ENCODE results near the gene EXOSC5. TPM values are rescaled to one million over a fixed set of nuclear protein-coding genes. Genes with fewer than 3 reads are reported as not detected.
"Not testable (repeated sequence)": the region's sequence is repeated elsewhere in the genome, so short reads cannot be mapped to it uniquely, and the experiment has no call there.

The EXOSC5 gene
- total RNA-seq, 2 donors from 2014 or later, result 4.3 to 22.8 TPM

- WGBS, 2 donors, result 90 to 97% methylated on average over 13 to 19 of the region's 19 CpGs
- Histone ChIP-seq H3K27ac (no peak overlapping the region), H3K4me1 (peaks cover 7% of the 10 kb centered on the region), H3K4me3 (no peak overlapping the region), H3K27me3 (no peaks in the 10 kb centered on the region), H3K36me3 (replicated peaks in 1 of 2; ENCODE audit: insufficient read depth in 1 of 2, low read depth in 2 of 2) (peaks cover 0 to 6% of the 10 kb centered on the region in 2 donors), H3K9me3 (no peaks in the 10 kb centered on the region)
- ATAC-seq (no peak), DNase-seq (peak in 1 of 4 donors; percentile 2)
- TF ChIP-seq POLR2A (IDR thresholded peaks at IDR 0.05) (peak in 1 of 3 donors; percentile 4), CTCF (IDR thresholded peaks at IDR 0.05) (no peak)
- intact Hi-C loops (cut with DNase I), result loop anchor here (10.0 kb wide), 1 partner anchor 111 kb away; no protein-coding TSS in a partner anchor
Observed at GRCh38 chr19:41435936-41436673, 38.9 kb upstream of the EXOSC5 start.

- H3K27me3 ChIP-seq; H3K36me3 ChIP-seq (replicated peaks in 1 of 2; ENCODE audit: insufficient read depth in 1 of 2, low read depth in 2 of 2); DNase-seq; H3K9me3 ChIP-seq; ATAC-seq; H3K4me3 ChIP-seq; H3K4me1 ChIP-seq; H3K27ac ChIP-seq: not testable (repeated sequence)
- WGBS, 2 donors, result 88 to 96% methylated on average over 5 to 11 of the region's 11 CpGs
- intact Hi-C loops (cut with DNase I), result loop anchor here (10.0 kb wide), 1 partner anchor 111 kb away; no protein-coding TSS in a partner anchor
Observed at GRCh38 chr19:41435376-41435775, 38.2 kb upstream of the EXOSC5 start.

GRCh38 chr19:41434450-41434849 is 37.3 kb upstream of the EXOSC5 start:
- Histone ChIP-seq H3K4me3 (no peak overlapping the region), H3K27me3 (no peaks in the 10 kb centered on the region), H3K9me3 (no peaks in the 10 kb centered on the region), H3K36me3 (replicated peaks in 1 of 2; ENCODE audit: insufficient read depth in 1 of 2, low read depth in 2 of 2) (peaks cover 0 to 6% of the 10 kb centered on the region in 2 donors), H3K27ac (no peak overlapping the region), H3K4me1 (peaks cover 7% of the 10 kb centered on the region)
- no peak for TF ChIP-seq POLR2A (IDR thresholded peaks at IDR 0.05)
- no peak for TF ChIP-seq CTCF (IDR thresholded peaks at IDR 0.05)
- WGBS, 2 donors, result 80 to 86% methylated on average over 5 of the region's 5 CpGs
- intact Hi-C loops (cut with DNase I), result loop anchor here (10.0 kb wide), 1 partner anchor 110 kb away; no protein-coding TSS in a partner anchor
- DNase-seq, result no peak
- no peak for ATAC-seq

- ATAC-seq (no peak), DNase-seq (no peak)
- 93% methylated on average over 8 to 18 of the region's 18 CpGs for WGBS, 2 donors
- Histone ChIP-seq H3K27me3 (no peaks in the 10 kb centered on the region), H3K36me3 (replicated peaks in 1 of 2; ENCODE audit: insufficient read depth in 1 of 2, low read depth in 2 of 2) (peaks cover 0 to 6% of the 10 kb centered on the region in 2 donors), H3K9me3 (no peaks in the 10 kb centered on the region), H3K27ac (no peak overlapping the region), H3K4me1 (peaks cover 8% of the 10 kb centered on the region), H3K4me3 (no peak overlapping the region)
- intact Hi-C loops (cut with DNase I), result loop anchor here (10.0 kb wide), 1 partner anchor 108 kb away; no protein-coding TSS in a partner anchor
- TF ChIP-seq CTCF (IDR thresholded peaks at IDR 0.05) (no peak), POLR2A (IDR thresholded peaks at IDR 0.05) (no peak)
Observed at GRCh38 chr19:41433171-41433570, 36.0 kb upstream of the EXOSC5 start.

GRCh38 chr19:41431426-41432386 is 34.5 kb upstream of the EXOSC5 start:
- no peak for ATAC-seq
- H3K27ac ChIP-seq, result no peak overlapping the region

More at GRCh38 chr19:41431426-41432386, 34.5 kb upstream of the EXOSC5 start:
- H3K27me3 ChIP-seq, result no peaks in the 10 kb centered on the region
- peaks cover 9% of the 10 kb centered on the region for H3K4me1 ChIP-seq
- peak in 1 of 4 donors; percentile 53 for DNase-seq
- H3K36me3 ChIP-seq (replicated peaks in 1 of 2; ENCODE audit: insufficient read depth in 1 of 2, low read depth in 2 of 2), result peaks cover 0 to 6% of the 10 kb centered on the region in 2 donors
- TF ChIP-seq CTCF (IDR thresholded peaks at IDR 0.05), result peak in 5 of 7 experiments; percentile 7 to 35 (median 16)
- TF ChIP-seq POLR2A (IDR thresholded peaks at IDR 0.05), result no peak
- 70 to 84% methylated on average over 15 to 23 of the region's 23 CpGs for WGBS, 2 donors
- intact Hi-C loops (cut with DNase I), result loop anchor here (10.0 kb wide), 1 partner anchor 107 kb away; no protein-coding TSS in a partner anchor
- no peaks in the 10 kb centered on the region for H3K9me3 ChIP-seq
- no peak overlapping the region for H3K4me3 ChIP-seq

All from body of pancreas (tissue), 4 donors.